G401.6 (cell line): ENCODE measurements around the gene BANF2.
"Not testable (repeated sequence)": the region's sequence is repeated elsewhere in the genome, so short reads cannot be mapped to it uniquely, and the experiment has no call there.

ENCODE experiments used
- FAIRE-seq: peaks from 2 replicates; lab custom pipeline; 2012; peaks lifted over from hg19 to GRCh38; lab: Jason Lieb, UNC

BANF2 gene

DNA sequence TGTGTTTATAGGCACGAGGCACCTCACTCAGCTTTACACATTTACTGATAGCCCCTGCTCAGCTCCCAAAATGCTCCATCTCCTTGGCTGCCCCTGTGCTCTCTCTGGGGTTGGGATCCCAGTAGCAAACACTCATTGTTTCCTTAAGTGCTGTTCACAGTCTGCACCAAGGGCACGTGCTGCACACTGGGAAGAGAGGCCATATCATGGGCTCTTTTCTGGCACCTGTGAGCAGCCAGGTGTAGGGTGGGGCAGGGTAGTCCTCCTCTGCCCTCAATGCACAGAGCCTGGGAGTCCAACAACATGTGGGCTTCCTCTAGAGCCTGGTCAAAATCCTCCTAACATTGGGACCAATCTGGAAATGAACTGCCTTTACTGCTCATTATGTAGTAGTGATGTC, 67.9 kb downstream of the BANF2 start:
- no peak for FAIRE-seq

GRCh38 chr20:17768271-17768670, 68.5 kb downstream of the BANF2 start:
- FAIRE-seq: no peak

DNA sequence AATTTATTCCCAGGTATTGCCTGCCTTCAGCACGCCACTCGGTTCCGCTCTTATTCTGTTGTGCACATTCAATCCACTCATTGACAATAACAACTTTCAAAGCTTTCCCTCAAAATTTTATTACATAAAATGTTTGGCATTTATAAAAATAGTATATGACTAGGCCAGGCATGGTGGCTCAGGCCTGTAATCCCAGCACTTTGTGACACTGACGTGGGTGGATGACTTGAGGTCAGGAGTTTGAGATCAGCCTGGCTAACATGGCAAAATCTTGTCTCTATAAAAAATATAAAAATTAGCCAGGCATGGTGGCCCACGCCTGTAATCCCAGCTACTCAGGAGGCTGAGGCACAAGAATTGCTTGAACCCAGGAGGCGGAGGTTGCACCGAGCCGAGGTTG, 70.0 kb downstream of the BANF2 start:
- not testable (repeated sequence) for FAIRE-seq

DNA sequence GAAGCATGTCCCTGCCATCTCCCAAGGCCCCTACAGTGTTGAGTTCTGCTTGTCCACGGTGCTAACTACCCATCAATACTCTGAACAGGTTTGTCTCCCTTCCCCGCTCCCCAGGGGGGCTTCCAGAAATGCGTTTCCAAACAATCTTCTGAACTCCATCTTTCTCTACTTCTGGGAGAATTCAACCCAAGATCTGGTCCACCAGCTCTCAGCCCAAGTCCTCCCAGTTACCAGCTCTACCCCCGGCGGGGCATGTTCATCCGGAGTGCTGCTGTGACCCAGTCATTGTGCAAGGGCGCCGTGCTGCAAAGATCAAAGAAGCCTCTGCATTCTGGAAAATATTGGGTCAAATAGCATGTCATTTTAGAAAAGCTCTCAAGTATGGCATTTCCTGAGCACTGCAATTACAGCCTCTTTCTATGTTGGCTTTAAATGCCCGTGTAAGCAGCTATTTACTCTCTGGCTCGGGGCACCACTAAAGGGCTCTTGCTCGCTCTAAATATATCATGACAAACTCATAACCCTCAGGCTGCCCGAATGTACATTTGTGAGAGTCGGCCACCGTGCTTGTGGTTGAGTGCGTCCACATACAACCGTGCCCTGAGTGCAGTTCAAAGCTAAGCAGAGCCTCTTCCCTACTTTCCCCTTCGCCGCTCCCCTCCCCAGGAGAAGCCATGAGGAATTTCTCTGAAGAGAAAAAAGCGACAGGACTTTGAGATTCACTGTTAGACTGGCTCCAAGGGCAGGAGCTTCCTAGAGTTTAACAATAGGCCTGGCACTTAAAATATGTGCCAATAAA, 71.6 kb downstream of the BANF2 start:
- FAIRE-seq: no peak

- FAIRE-seq: no peak
Measured at GRCh38 chr20:17772005-17772343, 72.2 kb downstream of the BANF2 start.

GRCh38 chr20:17773619-17774018, 73.9 kb downstream of the BANF2 start:
- FAIRE-seq: no peak

- no peak for FAIRE-seq
Measured at GRCh38 chr20:17775600-17775999, 75.8 kb downstream of the BANF2 start.

DNA sequence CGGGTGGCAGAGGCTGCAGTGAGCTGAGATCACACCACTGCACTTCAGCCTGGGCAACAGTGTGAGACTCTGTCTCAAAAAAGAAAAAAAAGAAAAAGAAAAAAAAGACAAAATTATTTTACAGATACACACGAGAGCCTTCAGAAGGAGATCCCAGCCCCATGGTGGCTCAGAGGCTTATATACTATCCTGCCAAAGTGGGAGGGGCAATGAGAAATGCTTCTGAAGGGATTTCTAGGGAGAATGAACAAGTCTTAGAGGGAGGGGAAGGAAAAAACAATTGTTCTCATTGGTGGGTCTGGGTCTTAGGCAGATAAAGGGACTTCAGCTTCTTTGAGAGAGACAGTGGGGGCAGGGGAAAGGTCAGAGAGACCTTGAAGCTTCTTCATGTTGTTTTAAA, 76.8 kb downstream of the BANF2 start:
- no peak for FAIRE-seq

DNA sequence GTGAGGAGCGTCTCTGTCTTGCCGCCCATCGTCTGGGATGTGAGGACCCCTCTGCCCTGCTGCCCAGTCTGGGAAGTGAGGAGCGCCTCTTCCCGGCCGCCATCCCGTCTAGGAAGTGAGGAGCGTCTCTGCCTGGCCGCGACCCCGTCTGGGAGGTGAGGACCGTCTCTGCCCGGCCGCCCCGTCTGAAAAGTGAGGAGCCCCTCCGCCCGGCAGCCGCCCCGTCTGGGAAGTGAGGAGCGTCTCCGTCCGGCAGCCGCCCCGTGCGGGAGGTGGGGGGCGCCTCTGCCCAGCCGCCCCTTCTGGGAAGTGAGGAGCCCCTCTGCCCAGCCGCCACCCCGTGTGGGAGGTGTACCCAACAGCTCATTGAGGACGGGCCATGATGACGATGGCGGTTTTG, 79.2 kb downstream of the BANF2 start:
- not testable (repeated sequence) for FAIRE-seq

- no peak for FAIRE-seq
Measured at GRCh38 chr20:17782768-17783167, 83.0 kb downstream of the BANF2 start.

DNA sequence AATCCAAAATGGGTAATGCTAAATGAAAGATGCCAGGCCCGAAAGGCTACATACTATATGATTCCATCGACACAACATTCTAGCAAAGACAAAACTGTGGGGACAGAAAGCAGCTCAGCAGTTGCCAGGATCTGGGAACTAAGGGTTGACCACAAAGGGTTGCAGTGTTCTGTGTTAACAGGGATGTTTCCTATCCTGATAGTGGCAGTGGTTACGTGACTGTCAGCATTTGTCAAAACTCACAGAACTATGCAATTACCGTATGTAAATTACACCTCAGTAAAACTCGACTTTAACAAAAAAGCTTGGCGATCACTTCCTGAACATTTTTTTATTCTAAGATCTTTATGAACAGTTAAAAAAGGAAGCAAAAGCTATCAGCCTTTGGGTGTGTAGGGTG, 83.9 kb downstream of the BANF2 start:
- no peak for FAIRE-seq

DNA sequence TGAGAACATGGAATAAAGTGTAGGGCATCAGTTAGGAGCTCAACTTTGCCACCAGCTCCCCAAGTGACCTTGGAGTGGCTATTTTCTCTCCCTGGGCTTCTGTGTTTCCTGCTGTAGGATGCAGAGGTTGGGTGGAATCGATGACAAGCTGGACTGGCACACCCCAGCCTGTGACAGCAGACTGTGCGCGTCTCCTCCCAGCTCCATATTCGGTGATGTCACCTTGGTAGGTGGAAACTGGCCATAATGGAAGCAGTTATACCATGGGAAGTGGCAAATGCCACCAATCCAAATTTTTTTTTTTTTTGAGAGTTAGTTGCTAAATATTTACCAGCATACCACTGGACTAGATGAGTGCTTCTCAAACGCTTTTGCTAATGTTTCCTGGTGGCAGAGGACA, 85.2 kb downstream of the BANF2 start:
- FAIRE-seq: no peak
